ENCODE results near the gene GOLGA6A. TPM values are rescaled to one million over a fixed set of nuclear protein-coding genes. Genes with fewer than 3 reads are reported as not detected.
"Not testable (repeated sequence)": the region's sequence is repeated elsewhere in the genome, so short reads cannot be mapped to it uniquely, and the experiment has no call there.

Gene GOLGA6A
- total RNA-seq, 1 experiment from 2014 or later = not detected

DNA sequence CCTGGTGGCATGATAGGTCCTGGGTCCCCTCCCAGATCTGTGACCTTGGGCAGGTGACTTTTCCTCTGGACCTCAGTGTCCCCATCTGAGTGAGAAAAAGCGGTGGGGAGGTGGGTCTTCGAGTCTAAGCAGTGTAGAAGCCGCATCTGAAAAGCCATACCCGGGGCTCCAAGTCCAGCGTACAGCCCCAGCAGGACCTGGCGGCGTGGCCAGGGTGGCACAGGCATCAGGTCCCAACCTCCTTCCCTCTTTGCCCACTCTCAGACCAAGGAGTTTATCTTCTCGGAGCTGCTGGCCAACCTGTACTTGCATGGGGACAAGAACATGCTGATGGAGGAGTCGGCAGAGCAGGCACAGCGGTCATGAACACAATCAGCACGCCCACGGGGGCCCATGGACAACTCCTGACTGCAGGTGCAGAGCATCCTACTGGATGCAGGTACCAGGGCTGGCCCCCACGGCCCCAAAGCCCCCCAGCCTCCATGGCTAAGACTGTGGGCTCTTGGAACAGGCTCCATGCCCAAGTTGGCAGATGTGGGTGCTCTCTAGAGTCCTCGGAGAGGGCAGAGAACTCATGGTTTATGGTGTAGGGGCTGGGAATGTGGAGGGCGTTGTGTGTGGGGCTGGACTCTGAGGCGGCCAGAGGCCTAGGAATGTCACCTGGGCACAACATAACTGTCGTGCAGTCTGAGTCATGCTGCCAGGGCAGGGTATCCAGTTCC lies 18.8 kb downstream of the GOLGA6A start:
- H3K27ac ChIP-seq (ENCODE audit: low read depth, low read length, poor library complexity, severe bottlenecking); H3K36me3 ChIP-seq (ENCODE audit: insufficient read depth, low read length, poor library complexity, severe bottlenecking); CTCF ChIA-PET; intact Hi-C loops (cut with micrococcal nuclease; ENCODE audit: unreplicated experiment); BruUV-seq (replicated peaks); H3K4me3 ChIP-seq (ENCODE audit: low read depth, low read length, poor library complexity, severe bottlenecking); H3K27me3 ChIP-seq (replicated peaks; ENCODE audit: insufficient read depth, low read depth, low read length, poor library complexity); POLR2A ChIA-PET (ENCODE audit: low non-redundant PET); H3K9me3 ChIP-seq (ENCODE audit: low read depth, low read length, poor library complexity, severe bottlenecking); DNase-seq (ENCODE audit: low spot score); H3K4me1 ChIP-seq (ENCODE audit: insufficient read depth, low read length, poor library complexity, severe bottlenecking): not testable (repeated sequence)

DNA sequence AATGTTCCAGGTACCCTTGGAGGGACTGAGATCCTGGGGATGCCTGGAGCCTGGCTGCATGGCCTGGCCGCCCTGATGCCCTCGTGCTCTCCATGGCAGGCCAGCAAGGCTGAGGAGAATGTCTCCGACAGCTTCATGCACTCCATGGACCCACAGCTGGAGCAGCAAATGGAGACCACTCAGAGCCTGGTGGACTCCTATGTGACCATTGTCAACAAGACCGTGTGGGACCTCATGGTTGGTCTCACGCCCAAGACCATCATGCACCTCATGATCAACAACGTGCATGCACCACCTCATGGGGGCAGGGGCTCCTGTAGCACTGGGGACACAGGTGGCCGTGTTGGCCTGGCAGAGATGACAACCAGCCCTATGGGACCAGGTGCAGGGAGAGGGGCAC lies 19.7 kb downstream of the GOLGA6A start:
- no TSS peak for BruUV-seq (replicated peaks)
- Histone ChIP-seq H3K4me3 (ENCODE audit: low read depth, low read length, poor library complexity, severe bottlenecking) (no peak overlapping the region), H3K4me1 (ENCODE audit: insufficient read depth, low read length, poor library complexity, severe bottlenecking) (no peaks in the 10 kb centered on the region), H3K27ac (ENCODE audit: low read depth, low read length, poor library complexity, severe bottlenecking) (no peak overlapping the region), H3K36me3 (ENCODE audit: insufficient read depth, low read length, poor library complexity, severe bottlenecking) (no peaks in the 10 kb centered on the region), H3K9me3 (ENCODE audit: low read depth, low read length, poor library complexity, severe bottlenecking) (no peaks in the 10 kb centered on the region), H3K27me3 (replicated peaks; ENCODE audit: insufficient read depth, low read depth, low read length, poor library complexity) (no peaks in the 10 kb centered on the region)
- TF ChIP-seq EZH2 (IDR thresholded peaks at IDR 0.05; ENCODE audit: borderline replicate concordance, low read depth, low read length, poor library complexity, severe bottlenecking) = no peak
- TF ChIP-seq, protein P1, sequence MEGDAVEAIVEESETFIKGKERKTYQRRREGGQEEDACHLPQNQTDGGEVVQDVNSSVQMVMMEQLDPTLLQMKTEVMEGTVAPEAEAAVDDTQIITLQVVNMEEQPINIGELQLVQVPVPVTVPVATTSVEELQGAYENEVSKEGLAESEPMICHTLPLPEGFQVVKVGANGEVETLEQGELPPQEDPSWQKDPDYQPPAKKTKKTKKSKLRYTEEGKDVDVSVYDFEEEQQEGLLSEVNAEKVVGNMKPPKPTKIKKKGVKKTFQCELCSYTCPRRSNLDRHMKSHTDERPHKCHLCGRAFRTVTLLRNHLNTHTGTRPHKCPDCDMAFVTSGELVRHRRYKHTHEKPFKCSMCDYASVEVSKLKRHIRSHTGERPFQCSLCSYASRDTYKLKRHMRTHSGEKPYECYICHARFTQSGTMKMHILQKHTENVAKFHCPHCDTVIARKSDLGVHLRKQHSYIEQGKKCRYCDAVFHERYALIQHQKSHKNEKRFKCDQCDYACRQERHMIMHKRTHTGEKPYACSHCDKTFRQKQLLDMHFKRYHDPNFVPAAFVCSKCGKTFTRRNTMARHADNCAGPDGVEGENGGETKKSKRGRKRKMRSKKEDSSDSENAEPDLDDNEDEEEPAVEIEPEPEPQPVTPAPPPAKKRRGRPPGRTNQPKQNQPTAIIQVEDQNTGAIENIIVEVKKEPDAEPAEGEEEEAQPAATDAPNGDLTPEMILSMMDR (conservative IDR thresholded peaks at IDR 0.05; ENCODE audit: low read depth, low read length) = no peak
- ChIA-PET POLR2A (ENCODE audit: low non-redundant PET) (no interaction called here), CTCF (no interaction called here)
- no peak for DNase-seq (ENCODE audit: low spot score)
- intact Hi-C loops (cut with micrococcal nuclease; ENCODE audit: unreplicated experiment) = no loop called here

DNA sequence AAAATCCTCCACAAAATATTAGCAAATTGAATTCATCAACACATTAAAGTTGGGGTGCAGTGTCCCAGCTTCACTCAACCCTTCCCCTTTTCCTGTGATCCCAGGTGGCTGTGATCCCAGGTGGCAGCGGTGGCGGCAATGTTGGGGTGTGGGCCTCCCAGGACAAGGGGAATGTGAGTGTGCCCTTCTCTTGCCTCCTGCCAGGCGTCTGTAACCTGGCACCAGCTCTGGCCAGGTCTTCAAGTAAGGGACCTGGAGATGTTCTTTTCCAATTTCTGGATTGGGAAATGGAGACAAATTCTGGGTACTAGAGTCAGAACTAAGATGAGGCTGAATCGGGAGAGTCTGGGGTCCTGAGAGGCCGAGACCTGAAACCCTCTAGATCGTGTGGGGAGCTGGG lies 20.1 kb downstream of the GOLGA6A start:
- CTCF ChIA-PET = no interaction called here
- no peak overlapping the region for H3K27ac ChIP-seq (ENCODE audit: low read depth, low read length, poor library complexity, severe bottlenecking)
- no peaks in the 10 kb centered on the region for H3K4me1 ChIP-seq (ENCODE audit: insufficient read depth, low read length, poor library complexity, severe bottlenecking)
- no peak for TF ChIP-seq EZH2 (IDR thresholded peaks at IDR 0.05; ENCODE audit: borderline replicate concordance, low read depth, low read length, poor library complexity, severe bottlenecking)
- TF ChIP-seq, protein P1 (conservative IDR thresholded peaks at IDR 0.05; ENCODE audit: low read depth, low read length) = no peak
- H3K9me3 ChIP-seq (ENCODE audit: low read depth, low read length, poor library complexity, severe bottlenecking) = no peaks in the 10 kb centered on the region
- intact Hi-C loops (cut with micrococcal nuclease; ENCODE audit: unreplicated experiment) = no loop called here
- no peak for DNase-seq (ENCODE audit: low spot score)
- BruUV-seq (replicated peaks) = no TSS peak
- POLR2A ChIA-PET (ENCODE audit: low non-redundant PET) = no interaction called here
- H3K4me3 ChIP-seq (ENCODE audit: low read depth, low read length, poor library complexity, severe bottlenecking) = no peak overlapping the region
- H3K36me3 ChIP-seq (ENCODE audit: insufficient read depth, low read length, poor library complexity, severe bottlenecking) = no peaks in the 10 kb centered on the region
- H3K27me3 ChIP-seq (replicated peaks; ENCODE audit: insufficient read depth, low read depth, low read length, poor library complexity) = no peaks in the 10 kb centered on the region

DNA sequence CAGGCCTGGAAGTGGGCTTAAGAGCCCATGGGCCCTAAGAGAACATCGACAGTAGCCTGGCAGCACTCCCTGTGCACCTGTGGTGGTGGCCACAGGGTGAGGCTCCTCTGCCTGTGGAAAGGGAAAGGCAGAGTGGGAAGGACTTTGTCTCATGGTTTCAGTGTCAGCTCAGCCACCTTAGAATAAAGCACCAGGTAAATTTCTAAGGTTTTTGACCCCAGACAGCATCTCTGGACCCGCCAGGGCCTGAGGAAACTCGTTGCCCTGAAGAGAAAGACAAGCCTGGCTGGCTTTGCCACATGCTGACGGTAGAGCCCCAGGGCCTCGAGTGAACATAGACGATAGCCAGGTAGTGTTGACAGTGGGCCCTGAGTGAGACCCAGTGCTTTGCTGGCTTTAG lies 22.1 kb downstream of the GOLGA6A start:
- no peak overlapping the region for H3K4me3 ChIP-seq (ENCODE audit: low read depth, low read length, poor library complexity, severe bottlenecking)
- no TSS peak for BruUV-seq (replicated peaks)
- ChIA-PET POLR2A (ENCODE audit: low non-redundant PET) (no interaction called here), CTCF (no interaction called here)
- no peaks in the 10 kb centered on the region for H3K4me1 ChIP-seq (ENCODE audit: insufficient read depth, low read length, poor library complexity, severe bottlenecking)
- no peaks in the 10 kb centered on the region for H3K27me3 ChIP-seq (replicated peaks; ENCODE audit: insufficient read depth, low read depth, low read length, poor library complexity)
- no peaks in the 10 kb centered on the region for H3K36me3 ChIP-seq (ENCODE audit: insufficient read depth, low read length, poor library complexity, severe bottlenecking)
- intact Hi-C loops (cut with micrococcal nuclease; ENCODE audit: unreplicated experiment) = no loop called here
- no peak for DNase-seq (ENCODE audit: low spot score)
- H3K9me3 ChIP-seq (ENCODE audit: low read depth, low read length, poor library complexity, severe bottlenecking) = no peaks in the 10 kb centered on the region
- TF ChIP-seq EZH2 (IDR thresholded peaks at IDR 0.05; ENCODE audit: borderline replicate concordance, low read depth, low read length, poor library complexity, severe bottlenecking) = no peak
- TF ChIP-seq, protein P1 (conservative IDR thresholded peaks at IDR 0.05; ENCODE audit: low read depth, low read length) = no peak
- no peak overlapping the region for H3K27ac ChIP-seq (ENCODE audit: low read depth, low read length, poor library complexity, severe bottlenecking)

DNA sequence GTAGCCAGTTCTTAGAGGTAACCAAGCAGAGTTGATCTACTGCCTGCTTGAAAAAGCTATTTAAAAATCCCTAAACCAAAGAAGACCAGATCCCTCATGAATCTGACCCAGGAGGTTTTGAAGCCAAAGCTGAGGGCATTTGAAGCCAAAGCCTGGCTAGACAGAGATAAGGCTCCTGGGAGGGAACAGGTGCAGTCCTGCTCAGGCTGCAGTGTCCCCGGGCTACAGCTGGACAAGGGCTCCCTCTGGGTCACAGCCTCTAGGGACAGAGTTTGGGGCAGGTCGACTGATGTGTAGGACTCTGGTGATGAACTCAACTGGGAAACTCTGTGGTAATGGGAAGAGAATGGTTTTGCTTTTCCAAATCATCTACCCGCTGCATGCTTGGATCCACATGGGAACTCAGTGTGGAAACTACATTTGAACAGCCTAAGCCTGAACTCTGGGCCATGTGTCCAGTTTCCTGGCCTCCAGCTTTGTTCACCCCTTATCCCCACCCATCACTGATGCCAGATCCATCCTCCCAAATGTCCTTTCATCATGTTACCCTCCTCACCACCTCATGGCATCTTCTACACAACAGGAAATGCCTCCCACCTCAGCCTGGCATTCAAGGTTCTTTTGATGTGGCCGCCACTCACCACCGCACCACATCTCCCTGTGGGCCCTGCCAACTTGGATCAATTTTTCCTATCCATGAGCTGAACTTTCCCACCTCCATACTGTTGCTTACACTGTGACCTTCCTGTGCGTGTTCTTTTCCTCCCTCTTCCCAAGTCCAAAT lies 23.1 kb downstream of the GOLGA6A start:
- H3K4me3 ChIP-seq (ENCODE audit: low read depth, low read length, poor library complexity, severe bottlenecking); H3K4me1 ChIP-seq (ENCODE audit: insufficient read depth, low read length, poor library complexity, severe bottlenecking); H3K27ac ChIP-seq (ENCODE audit: low read depth, low read length, poor library complexity, severe bottlenecking); H3K27me3 ChIP-seq (replicated peaks; ENCODE audit: insufficient read depth, low read depth, low read length, poor library complexity); BruUV-seq (replicated peaks); intact Hi-C loops (cut with micrococcal nuclease; ENCODE audit: unreplicated experiment); DNase-seq (ENCODE audit: low spot score); CTCF ChIA-PET; H3K9me3 ChIP-seq (ENCODE audit: low read depth, low read length, poor library complexity, severe bottlenecking); H3K36me3 ChIP-seq (ENCODE audit: insufficient read depth, low read length, poor library complexity, severe bottlenecking): not testable (repeated sequence)
- POLR2A ChIA-PET (ENCODE audit: low non-redundant PET) = interaction anchor here (0.7 kb wide), 1 partner anchor 66 kb away, joined by 3 read pairs; no protein-coding TSS in a partner anchor

All from A673 (cell line).